ENCODE results near the gene RAB7B.

The RAB7B gene

GRCh38 chr1:205980237-205980870, 22.8 kb downstream of the RAB7B start:
- no peak overlapping the region for H3K27ac ChIP-seq (ENCODE audit: low read length)
- peaks cover 17% of the 10 kb centered on the region for H3K79me2 ChIP-seq (ENCODE audit: low read length)
- no peak overlapping the region for H3K4me3 ChIP-seq (ENCODE audit: low read length)
- no peaks in the 10 kb centered on the region for H3K9me3 ChIP-seq (ENCODE audit: insufficient read depth, low read length)
- H3K4me2 ChIP-seq (ENCODE audit: low read length) = no peak overlapping the region
- no peaks in the 10 kb centered on the region for H4K20me1 ChIP-seq (ENCODE audit: insufficient read depth, low read length)
- H3K27me3 ChIP-seq (ENCODE audit: low read depth, low read length) = no peaks in the 10 kb centered on the region
- H3K36me3 ChIP-seq (replicated peaks; ENCODE audit: low read depth, low read length) = no peaks in the 10 kb centered on the region
- no peak overlapping the region for H3K9ac ChIP-seq (ENCODE audit: low read length)
- H3K4me1 ChIP-seq (ENCODE audit: low read length) = peaks cover 33% of the 10 kb centered on the region
- H2AFZ ChIP-seq (ENCODE audit: low read depth, low read length) = no peak overlapping the region
- no peak for TF ChIP-seq EZH2phosphoT487 (IDR thresholded peaks at IDR 0.05; ENCODE audit: low read depth)

GRCh38 chr1:205979301-205979700, 23.9 kb downstream of the RAB7B start:
- no peak overlapping the region for H3K27ac ChIP-seq (ENCODE audit: low read length)
- H3K4me3 ChIP-seq (ENCODE audit: low read length) = no peak overlapping the region
- peaks cover 23% of the 10 kb centered on the region for H3K4me1 ChIP-seq (ENCODE audit: low read length)
- H3K9me3 ChIP-seq (ENCODE audit: insufficient read depth, low read length) = no peaks in the 10 kb centered on the region
- TF ChIP-seq CTCF (IDR thresholded peaks at IDR 0.05; ENCODE audit: low read depth, low read length) (no peak), EZH2phosphoT487 (IDR thresholded peaks at IDR 0.05; ENCODE audit: low read depth) (no peak)
- H3K4me2 ChIP-seq (ENCODE audit: low read length) = no peak overlapping the region
- peaks cover 7% of the 10 kb centered on the region for H3K79me2 ChIP-seq (ENCODE audit: low read length)
- H3K9ac ChIP-seq (ENCODE audit: low read length) = no peak overlapping the region
- no peak overlapping the region for H2AFZ ChIP-seq (ENCODE audit: low read depth, low read length)
- H3K36me3 ChIP-seq (replicated peaks; ENCODE audit: low read depth, low read length) = no peaks in the 10 kb centered on the region
- H3K27me3 ChIP-seq (ENCODE audit: low read depth, low read length) = no peaks in the 10 kb centered on the region
- H4K20me1 ChIP-seq (ENCODE audit: insufficient read depth, low read length) = no peaks in the 10 kb centered on the region

- no peak overlapping the region for H3K9ac ChIP-seq (ENCODE audit: low read length)
- H3K4me1 ChIP-seq (ENCODE audit: low read length) = peaks cover 20% of the 10 kb centered on the region
- H3K9me3 ChIP-seq (ENCODE audit: insufficient read depth, low read length) = no peaks in the 10 kb centered on the region
- no peak overlapping the region for H3K4me2 ChIP-seq (ENCODE audit: low read length)
- H3K27me3 ChIP-seq (ENCODE audit: low read depth, low read length) = no peaks in the 10 kb centered on the region
- no peak overlapping the region for H2AFZ ChIP-seq (ENCODE audit: low read depth, low read length)
- H3K27ac ChIP-seq (ENCODE audit: low read length) = no peak overlapping the region
- H3K4me3 ChIP-seq (ENCODE audit: low read length) = no peak overlapping the region
- no peaks in the 10 kb centered on the region for H3K36me3 ChIP-seq (replicated peaks; ENCODE audit: low read depth, low read length)
- no peaks in the 10 kb centered on the region for H4K20me1 ChIP-seq (ENCODE audit: insufficient read depth, low read length)
- TF ChIP-seq EZH2phosphoT487 (IDR thresholded peaks at IDR 0.05; ENCODE audit: low read depth) (no peak), CTCF (IDR thresholded peaks at IDR 0.05; ENCODE audit: low read depth, low read length) (no peak)
- H3K79me2 ChIP-seq (ENCODE audit: low read length) = peaks cover 2% of the 10 kb centered on the region
These were observed 24.5 kb downstream of the RAB7B start for GRCh38 chr1:205978676-205979075.

GRCh38 chr1:205977402-205978014, 25.7 kb downstream of the RAB7B start:
- H4K20me1 ChIP-seq (ENCODE audit: insufficient read depth, low read length) = no peaks in the 10 kb centered on the region
- H3K36me3 ChIP-seq (replicated peaks; ENCODE audit: low read depth, low read length) = no peaks in the 10 kb centered on the region
- H3K4me2 ChIP-seq (ENCODE audit: low read length) = no peak overlapping the region
- no peak overlapping the region for H3K27ac ChIP-seq (ENCODE audit: low read length)
- H3K79me2 ChIP-seq (ENCODE audit: low read length) = no peaks in the 10 kb centered on the region
- H3K9ac ChIP-seq (ENCODE audit: low read length) = no peak overlapping the region
- H3K4me3 ChIP-seq (ENCODE audit: low read length) = no peak overlapping the region
- no peak for TF ChIP-seq EZH2phosphoT487 (IDR thresholded peaks at IDR 0.05; ENCODE audit: low read depth)
- peak; percentile 99 for TF ChIP-seq CTCF (IDR thresholded peaks at IDR 0.05; ENCODE audit: low read depth, low read length)
- no peak overlapping the region for H2AFZ ChIP-seq (ENCODE audit: low read depth, low read length)
- H3K27me3 ChIP-seq (ENCODE audit: low read depth, low read length) = no peaks in the 10 kb centered on the region
- H3K9me3 ChIP-seq (ENCODE audit: insufficient read depth, low read length) = no peaks in the 10 kb centered on the region
- H3K4me1 ChIP-seq (ENCODE audit: low read length) = peaks cover 27% of the 10 kb centered on the region

Measured in OCI-LY3 (cell line).